Omental fat pad (tissue), 4 donors: Measurements from ENCODE around the gene FBXL3. TPM values are rescaled to one million over a fixed set of nuclear protein-coding genes. Genes with fewer than 3 reads are reported as not detected.
A peak's percentile ranks its signal among the peaks of the same experiment; 100 is the strongest.
"Not testable (repeated sequence)": the region's sequence is repeated elsewhere in the genome, so short reads cannot be mapped to it uniquely, and the experiment has no call there.

ENCODE experiments used
- ATAC-seq: fragments of 150-250 bp; one replicate; pipeline ENCODE4 v1.9.1; 2016; ENCODE audit warnings: mild to moderate bottlenecking, moderate library complexity; ENCODE audit not compliant: low FRiP score
- DNase-seq: peaks from one replicate; pipeline ENCODE4 v3.0.0-alpha.2; 2019; ENCODE audit warnings: low spot score
- CTCF ChIP-seq, 3 donors: fragments of 450-650 bp; IDR thresholded peaks; one replicate each; pipeline ENCODE4 v1.5.1; 2016 to 2017; ENCODE audit warnings: antibody characterized with exemption in 3 of 3, mild to moderate bottlenecking in 3 of 3, moderate library complexity in 2 of 3
- total RNA-seq, 4 donors: library from RNA; depleted of rRNA; stranded (reverse); fragments of >200 nt; gene quantifications; one replicate each; pipeline ENCODE4 v1.1.0, GENCODE V29; 2016

FBXL3 gene
- total RNA-seq, 4 donors from 2014 or later: 62.3 to 121 (median 74.8) TPM

DNA sequence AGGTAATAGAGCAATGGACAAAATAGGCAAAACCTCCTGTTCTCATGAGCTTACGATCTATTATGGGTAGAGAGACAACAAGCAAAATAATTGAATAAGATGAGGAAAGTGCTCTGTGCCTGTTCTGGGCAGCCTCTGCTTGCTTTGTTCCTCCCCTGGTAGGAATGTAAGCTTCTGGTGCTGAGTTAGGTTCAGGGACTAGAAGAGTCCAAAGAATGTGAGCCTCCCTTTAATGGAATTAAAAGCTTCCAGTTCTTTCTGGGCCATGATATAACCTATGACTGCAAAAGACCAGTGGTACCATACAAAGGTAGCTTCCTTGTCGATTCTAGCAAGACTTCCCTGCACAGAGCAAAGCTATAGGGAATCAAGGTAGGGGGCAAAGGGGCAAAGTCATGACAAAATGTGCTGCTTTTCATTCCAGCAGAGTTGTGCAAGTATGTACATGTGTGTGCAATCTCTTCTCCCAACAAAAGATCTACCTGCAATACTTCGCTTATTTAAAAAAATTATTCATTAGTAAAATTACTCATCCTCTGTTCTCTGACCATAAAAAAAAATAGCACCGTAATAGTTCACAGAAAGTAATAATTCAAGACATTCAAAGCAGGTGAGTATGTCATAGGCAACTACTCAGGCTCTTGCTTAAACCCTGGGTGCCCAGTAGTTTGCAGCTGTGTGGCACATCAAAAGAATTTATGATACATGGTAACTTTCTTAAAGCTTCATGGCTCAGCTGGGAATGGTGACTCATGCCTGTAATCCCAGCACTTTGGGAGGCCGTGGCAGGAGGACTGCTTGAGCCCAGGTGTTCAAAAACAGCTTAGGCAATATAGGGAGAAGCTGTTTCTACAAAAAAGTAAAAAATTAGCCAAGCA is 57.2 kb downstream of the FBXL3 start:
- no peak for DNase-seq
- TF ChIP-seq CTCF (IDR thresholded peaks at IDR 0.05): no peak
- peak; percentile 49 for ATAC-seq

GRCh38 chr13:76968041-76968440 is 58.9 kb downstream of the FBXL3 start:
- no peak for ATAC-seq
- DNase-seq: no peak
- TF ChIP-seq CTCF (IDR thresholded peaks at IDR 0.05): no peak

DNA sequence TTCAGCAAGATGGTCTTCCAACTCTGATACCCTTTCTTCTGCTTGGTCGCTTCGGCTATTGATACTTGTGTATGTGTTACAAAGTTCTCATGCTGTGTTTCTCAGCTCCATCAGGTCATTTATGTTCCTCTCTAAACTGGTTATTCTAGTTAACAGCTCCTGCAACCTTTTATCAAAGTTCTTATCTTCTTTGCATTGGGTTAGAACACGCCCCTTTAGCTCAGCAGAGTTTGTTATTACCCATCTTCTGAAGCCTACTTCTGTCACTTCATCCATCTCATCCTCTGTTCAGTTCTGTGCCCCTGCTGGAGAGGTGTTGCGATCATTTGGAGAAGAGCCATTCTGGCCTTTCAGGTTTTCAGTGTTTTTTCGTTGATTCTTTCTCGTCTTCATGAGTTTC is 59.9 kb downstream of the FBXL3 start:
- ATAC-seq (no peak), DNase-seq (no peak)

GRCh38 chr13:76965759-76966421 is 61.1 kb downstream of the FBXL3 start:
- DNase-seq (no peak), ATAC-seq (peak; percentile 79)
- TF ChIP-seq CTCF (IDR thresholded peaks at IDR 0.05): no peak

More for the DNA sequence above, 59.9 kb downstream of the FBXL3 start:
- TF ChIP-seq CTCF (IDR thresholded peaks at IDR 0.05): no peak

DNA sequence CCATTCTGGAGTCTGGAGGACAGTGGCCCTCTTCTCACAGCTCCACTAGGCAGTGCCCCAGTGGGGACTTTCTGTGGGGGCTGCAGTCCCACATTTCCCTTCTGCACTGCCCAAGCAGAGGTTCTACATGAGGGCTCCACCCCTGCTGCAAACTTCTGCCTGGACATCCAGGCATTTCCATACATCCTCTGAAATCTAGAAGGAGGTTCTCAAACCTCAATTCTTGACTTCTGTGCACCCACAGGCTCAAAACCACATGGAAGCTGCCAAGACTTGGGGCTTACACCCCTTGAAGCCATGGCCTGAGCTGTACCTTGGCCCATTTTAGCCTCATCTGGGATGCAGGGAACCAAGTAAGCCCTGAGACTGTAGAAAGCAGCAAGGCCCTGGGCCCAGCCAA is 67.2 kb downstream of the FBXL3 start:
- ATAC-seq, DNase-seq: not testable (repeated sequence)

DNA sequence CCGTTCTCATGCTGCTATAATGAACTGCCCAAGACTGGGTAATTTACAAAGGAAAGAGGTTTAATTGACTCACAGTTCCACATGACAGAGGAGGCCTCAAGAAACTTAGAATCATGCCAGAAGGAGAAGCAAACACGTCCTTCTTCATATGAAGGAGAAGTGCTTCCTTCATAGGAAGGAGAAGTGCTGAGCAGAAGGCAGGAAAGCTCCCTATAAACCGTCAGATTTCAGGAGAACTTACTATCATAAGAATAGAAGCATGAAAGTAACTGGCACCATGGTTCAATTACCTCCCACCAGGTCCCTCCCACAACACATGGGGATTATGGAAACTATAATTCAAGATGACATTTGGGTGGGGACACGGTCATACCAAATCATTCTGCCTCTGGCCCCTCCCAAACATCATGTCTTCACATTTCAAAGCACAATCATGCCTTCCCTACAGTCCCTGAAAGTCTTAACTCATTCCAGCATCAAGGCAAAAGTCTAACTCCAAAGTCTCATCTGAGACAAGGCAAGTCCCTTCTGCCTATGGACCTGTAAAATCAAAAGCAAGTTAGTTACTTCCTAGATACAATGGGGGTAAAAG is 68.0 kb downstream of the FBXL3 start:
- no peak for DNase-seq
- TF ChIP-seq CTCF (IDR thresholded peaks at IDR 0.05): no peak
- ATAC-seq: no peak

DNA sequence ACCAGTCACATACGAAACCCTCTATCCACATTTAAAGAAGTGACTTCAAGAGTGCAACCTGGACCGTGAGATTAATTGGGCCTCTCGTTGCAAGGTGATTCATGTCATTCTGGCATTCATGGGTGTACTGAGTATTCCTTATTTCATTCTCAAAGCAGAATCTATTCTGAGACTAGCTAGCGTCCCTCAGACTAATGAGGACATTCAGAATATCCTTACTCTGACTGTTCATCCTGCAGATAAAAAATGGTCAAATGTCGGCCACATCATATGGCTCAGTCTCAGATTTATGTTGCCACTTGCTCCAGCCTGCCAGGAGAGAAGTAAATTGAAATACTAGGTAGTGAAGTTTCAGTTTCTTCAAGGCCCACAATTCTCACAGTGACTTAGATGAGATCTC is 71.3 kb downstream of the FBXL3 start:
- no peak for TF ChIP-seq CTCF (IDR thresholded peaks at IDR 0.05)
- DNase-seq (no peak), ATAC-seq (no peak)
